ENCODE results near the gene NOTCH2.

NOTCH2 gene

DNA sequence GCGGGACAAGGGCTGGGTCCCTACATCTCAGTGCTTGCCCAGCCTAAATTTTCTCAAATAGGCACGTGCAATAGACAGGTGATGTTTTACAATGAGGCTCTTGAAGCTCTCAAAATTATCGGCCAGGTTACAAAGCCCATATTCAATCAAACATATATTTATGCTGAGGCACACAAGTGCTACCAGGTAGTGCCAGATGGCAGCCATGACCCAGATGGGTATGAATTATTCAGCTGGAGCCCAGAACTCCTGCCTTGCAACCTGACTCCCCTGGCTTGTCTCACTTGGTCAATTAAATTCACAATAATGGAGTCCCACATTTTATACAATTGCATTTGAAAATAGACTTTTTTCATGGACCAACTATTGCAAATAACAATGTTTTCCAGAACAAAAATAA is 160.8 kb downstream of the NOTCH2 start:
- DNase-seq (ENCODE audit: low read depth in 2 of 2), result no peak

DNA sequence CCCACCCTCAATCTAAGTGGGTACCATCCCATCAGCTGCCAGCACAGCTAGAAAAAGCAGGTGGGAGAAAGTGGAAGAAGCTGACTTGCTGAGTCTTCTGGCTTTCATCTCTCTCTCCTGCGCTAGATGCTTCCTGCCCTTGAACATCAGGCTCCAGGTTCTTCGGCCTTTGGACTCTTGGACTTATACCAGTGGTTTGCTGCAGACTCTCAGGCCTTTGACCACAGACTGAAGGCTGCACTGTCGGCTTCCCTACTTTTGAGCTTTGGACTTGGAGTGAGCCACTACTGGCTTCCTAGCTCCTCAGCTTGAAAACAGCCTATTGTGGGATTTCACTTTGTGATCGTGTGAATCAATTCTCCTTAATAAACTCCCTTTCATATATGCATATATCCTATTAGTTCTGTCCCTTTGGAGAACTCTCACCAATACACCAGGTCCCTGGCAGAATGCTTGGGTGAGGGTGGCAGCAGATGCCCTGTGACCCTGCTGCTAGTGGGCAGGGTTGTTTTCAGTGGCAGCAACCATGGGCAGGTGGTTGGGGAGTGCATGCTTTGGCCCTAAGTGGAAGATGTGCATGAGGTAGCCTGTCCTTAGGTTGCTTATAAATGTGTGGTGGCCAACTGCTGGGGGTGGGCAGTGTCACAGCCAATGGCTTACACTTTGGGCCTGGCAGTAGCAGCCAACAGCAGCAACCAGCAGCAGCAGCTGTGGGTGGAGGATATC is 162.4 kb downstream of the NOTCH2 start:
- DNase-seq (ENCODE audit: low read depth in 2 of 2), result no peak

- DNase-seq (ENCODE audit: low read depth in 2 of 2), result no peak
These were observed 166.0 kb downstream of the NOTCH2 start for GRCh38 chr1:119903443-119903835.

DNA sequence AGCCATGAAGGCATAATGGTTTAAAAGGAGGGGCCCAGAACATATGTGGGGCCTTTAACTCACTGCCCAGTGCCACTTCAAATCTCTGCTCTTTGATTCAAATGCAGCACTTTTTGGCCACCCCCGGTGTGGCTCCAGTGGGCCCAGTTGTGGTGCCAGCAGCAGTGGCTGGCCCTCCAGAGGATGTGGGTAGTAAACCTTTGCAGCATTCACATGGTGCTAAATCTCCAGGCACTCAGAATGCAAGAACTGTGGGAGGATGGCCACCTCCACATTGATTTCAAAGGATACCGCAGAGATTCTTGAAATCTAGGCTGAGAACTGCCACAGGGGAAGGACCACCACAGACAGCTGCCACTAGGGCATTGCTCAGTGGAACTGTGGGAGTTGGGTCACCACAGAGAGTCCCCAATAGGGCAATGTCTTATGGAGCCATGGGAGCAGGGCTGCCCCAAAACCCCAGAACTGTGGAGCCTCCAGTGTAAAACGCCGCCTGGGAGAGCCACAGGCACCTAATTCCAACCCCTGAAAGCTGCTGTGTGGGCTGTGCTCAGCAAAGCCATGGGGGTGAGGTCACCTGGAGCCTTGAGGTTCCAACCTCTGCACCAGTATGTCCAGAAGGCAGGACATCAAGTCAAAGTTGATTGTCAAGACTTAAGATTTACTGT is 166.6 kb downstream of the NOTCH2 start:
- DNase-seq (ENCODE audit: low read depth in 2 of 2), result no peak

DNA sequence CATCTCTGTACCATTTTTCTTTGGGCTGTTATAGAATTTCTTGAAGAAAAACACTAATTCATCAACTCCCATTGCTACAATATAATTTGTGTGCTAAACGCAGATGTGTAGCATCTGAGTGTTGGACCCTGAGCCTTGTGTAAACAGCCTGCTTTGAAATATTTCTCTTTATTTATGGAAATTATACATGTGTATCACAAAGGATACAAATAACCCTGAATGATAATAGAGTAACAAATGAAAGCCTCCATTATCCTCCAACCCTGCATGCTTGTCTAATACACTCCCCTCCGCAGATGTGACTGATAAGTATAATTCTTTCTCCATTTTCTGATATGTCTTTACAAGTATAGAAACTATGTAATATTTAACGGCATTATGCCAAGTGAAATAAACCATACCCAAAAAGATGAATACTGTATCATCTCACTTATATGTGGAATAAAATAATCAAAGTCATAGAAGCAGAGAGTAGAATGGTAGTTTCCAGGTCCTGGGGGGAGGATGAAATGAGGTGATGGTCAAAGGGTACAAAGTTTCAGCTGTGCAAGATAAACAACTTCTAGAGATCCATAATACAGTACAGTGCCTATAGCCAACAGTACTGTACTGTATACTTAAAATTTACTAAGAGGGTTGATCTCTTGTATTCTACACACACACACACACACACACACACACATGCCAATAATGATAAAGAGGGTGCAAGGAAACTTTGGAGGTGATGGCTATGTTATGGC is 170.3 kb downstream of the NOTCH2 start:
- DNase-seq (ENCODE audit: low read depth in 2 of 2), result no peak

DNA sequence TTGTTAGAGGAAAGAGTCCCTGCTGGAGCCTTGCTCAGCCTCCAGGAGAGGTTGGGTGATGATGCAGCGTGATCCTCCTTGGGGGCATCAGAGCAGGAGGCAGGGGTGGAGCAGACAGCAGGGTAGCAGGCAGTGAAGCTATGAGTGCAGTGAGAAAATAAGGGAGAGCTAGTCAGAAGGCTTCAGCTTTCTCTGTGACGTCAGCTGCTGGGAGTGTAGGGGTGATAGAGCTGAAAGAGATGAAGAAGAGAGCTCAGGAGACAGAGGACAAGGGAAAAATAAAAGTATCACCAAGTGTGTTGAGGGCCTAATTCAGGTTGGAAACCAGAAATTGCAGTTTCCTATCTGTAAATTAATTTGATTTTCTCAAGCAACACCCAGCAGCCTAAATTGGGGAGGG is 170.9 kb downstream of the NOTCH2 start:
- no peak for DNase-seq (ENCODE audit: low read depth in 2 of 2)

GRCh38 chr1:119896303-119896702 is 173.2 kb downstream of the NOTCH2 start, which contains the start of gene ADAM30:
Gene ADAM30, minus strand, starts transcription at chr1:119896515. Its CDS starts 179 bp downstream, at chr1:119896336.
- DNase-seq (ENCODE audit: low read depth in 2 of 2), result no peak

- DNase-seq (ENCODE audit: low read depth in 2 of 2), result no peak
These were observed 174.4 kb downstream of the NOTCH2 start for GRCh38 chr1:119895102-119895501.

GRCh38 chr1:119893827-119894700 is 175.4 kb downstream of the NOTCH2 start:
- no peak for DNase-seq (ENCODE audit: low read depth in 2 of 2)

GRCh38 chr1:119893238-119893791 is 176.1 kb downstream of the NOTCH2 start:
- DNase-seq (ENCODE audit: low read depth in 2 of 2), result no peak

DNA sequence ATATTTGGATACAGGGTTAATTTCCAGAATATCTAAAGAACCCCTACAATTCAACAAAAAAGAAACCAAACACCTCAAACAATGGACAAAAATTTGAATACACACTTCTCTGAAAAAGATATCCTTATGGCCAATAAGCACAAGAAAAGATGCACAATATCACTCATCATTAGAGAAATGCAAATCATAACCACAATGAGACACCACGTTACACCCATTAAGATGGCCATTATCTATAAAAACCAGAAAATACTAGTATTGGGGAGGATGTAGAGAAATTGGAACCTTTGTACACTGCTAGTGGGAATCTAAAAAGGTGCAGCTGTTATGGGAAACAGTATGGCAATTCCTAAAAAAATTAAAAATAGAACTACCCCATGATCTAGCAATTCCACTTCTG is 178.1 kb downstream of the NOTCH2 start:
- no peak for DNase-seq (ENCODE audit: low read depth in 2 of 2)

DNA sequence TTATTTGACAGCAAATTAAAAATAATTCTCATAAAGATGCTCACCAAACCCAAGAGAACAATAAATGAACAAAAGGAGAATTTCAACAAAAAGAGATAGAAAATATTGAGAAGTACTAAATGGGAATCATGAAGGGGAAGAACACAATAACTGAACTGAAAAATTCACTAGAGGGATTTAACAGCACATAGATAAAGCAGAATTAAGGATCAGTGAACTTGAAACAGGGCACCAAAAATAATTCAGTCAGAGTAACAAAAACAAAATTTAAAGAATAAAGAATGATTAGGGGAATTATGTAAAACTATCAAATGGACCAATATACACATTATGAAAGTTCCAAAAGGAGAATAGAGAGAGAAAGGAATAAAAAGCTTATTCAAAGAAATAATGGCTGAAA is 181.0 kb downstream of the NOTCH2 start:
- no peak for DNase-seq (ENCODE audit: low read depth in 2 of 2)

- no peak for DNase-seq (ENCODE audit: low read depth in 2 of 2)
These were observed 182.0 kb downstream of the NOTCH2 start for GRCh38 chr1:119887427-119887826.

- peak; percentile 7 to 55 for DNase-seq (ENCODE audit: low read depth in 2 of 2)
These were observed 183.3 kb downstream of the NOTCH2 start for GRCh38 chr1:119885903-119886783.

DNA sequence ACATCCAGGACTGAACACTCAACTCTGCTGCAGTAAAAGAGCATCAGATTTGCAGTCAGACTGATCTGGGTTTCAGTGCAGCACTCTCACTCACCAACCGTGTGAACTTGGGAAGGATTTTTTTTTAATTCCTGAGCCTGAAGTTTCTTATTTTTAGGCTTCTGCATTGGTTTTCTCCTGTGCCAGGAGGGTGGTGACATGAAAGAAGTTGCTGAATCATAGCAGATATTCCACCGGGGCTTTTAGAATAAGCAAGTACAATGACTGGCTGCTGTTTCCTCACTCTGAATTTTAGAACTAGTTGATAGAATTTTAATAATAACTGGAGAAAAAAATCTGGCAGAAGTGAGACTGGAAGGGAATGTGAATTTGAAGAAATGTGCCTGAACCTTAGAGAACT is 184.8 kb downstream of the NOTCH2 start:
- no peak for DNase-seq (ENCODE audit: low read depth in 2 of 2)

- DNase-seq (ENCODE audit: low read depth in 2 of 2), result no peak
These were observed 185.6 kb downstream of the NOTCH2 start for GRCh38 chr1:119883826-119884225.

DNA sequence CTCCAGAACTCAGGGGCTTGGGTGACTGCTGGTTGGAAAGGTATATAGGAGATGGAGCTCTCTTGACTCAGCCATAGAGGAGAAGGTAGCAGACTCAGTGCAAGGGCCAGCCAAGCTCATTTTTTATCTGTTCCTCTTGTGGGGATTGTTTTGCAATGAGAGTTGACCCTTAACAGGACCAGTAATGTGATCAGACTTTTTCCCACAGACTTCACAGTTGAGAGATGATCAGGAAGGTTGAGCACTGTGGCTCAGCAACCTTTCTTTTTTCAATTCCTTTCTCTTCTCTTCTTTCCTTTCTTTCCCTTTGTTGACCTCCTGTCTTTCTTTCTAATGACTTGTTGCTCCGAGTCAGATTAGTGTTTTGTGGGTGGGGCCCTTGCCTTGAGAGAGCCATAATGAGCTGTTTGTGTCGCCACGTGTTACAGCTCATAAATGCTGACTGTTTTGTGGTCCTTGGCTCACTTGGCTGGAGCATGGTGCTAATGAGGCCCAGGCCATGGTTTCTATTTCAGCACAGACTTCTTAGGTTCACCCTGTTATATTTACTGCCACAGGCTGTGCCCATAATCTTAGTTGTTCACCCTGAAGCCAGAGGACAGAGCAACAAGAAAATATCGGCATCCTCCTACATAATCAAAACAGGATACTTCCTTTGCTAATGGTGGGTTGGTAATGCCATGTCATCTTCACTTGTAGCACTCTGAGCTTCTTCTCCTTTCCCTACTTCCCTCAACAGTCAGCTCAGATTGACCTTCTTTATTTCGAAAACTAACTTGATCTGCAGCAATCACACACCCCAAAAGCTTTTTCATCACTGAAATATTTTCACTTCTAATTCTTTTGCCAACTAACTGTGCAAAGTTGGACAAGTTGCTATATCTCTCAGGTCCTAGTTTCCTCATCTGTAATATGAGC is 187.1 kb downstream of the NOTCH2 start:
- DNase-seq (ENCODE audit: low read depth in 2 of 2), result no peak

DNA sequence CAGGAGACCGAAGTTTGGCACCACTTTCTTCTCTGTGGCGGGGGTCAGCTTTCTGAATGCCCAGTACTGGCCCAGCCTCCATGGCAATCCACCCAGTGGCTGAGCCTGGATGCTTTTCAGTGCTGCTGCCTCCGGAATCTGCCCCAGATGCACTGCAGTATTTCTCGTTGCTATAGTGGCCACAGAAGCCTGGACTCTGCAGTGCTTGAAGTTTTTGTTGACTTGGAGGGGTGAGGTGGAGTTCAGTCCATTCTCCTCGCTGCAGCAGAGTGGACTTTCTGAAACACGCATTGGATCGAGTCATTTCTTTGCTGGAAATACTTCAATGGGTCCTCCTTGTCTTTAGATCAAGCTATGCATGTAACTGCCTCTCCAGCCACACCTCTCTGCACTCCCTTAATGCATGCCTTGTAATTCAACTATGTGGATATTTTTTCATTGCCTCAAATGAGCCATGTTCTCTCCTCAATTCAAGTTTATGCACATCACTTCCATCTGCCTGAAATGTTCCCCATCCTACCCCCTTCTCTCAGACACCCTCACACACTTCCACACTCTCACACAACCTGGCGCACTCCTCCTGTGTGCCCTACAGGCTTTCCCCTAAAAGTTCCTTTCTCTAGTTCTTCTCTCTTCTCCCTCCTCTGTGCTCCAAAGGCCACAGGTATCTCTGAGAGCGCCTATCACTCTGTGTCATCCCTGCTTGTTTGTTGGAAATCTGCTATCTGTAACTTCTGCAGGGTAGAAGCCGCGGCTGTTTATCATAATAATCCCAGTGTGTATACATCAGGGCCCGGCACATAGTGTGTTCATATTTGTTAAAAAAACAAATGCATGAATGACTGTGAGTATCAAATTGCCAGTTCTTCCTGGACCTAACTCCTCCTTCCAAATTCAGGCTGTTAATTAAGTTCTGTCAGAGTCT is 189.7 kb downstream of the NOTCH2 start:
- DNase-seq (ENCODE audit: low read depth in 2 of 2), result no peak

All from stimulated activated CD4-positive, alpha-beta T cell treated with anti-CD3 and anti-CD28 coated beads, Interleukin-12 subunit alpha, Interleukin-12 subunit beta, amount 100 ng/mL, for 24 hours (primary cell).